SH-SY5Y (cell line): ENCODE data around the gene P2RX6.

ENCODE experiments used
- GATA2 ChIP-seq: IDR thresholded peaks from 2 replicates; pipeline ENCODE4 v1.6.1; 2011; ENCODE audit warnings: mild to moderate bottlenecking, low read depth, low read length
- GATA3 ChIP-seq: IDR thresholded peaks from 2 replicates; pipeline ENCODE4 v1.6.1; 2011; ENCODE audit warnings: low read depth, mild to moderate bottlenecking, low read length, moderate library complexity

DNA sequence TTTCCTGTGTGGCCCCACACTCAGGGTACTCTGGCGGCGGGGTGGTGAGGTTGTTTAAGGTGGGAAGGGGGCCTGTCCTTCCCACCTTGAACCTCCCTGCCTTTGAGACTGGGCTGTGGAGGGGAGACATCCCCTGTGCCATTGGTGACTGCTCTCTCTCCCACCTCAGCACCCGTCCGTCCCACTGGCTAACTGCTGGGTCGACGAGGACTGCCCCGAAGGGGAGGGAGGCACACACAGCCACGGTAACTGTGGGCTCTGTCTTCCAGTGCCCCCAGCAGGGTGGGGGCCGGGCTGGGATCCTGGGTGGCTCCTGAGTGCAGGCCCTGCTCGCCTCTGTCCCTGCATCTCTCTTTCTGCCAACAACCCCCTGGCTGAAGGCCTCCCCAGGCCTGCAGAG lies 7.5 kb downstream of the P2RX6 start:
- TF ChIP-seq GATA3 = no peak
- TF ChIP-seq GATA2 = no peak
